ENCODE data around the gene ADNP2. TPM values are rescaled to one million over a fixed set of nuclear protein-coding genes. Genes with fewer than 3 reads are reported as not detected.

ADNP2 gene
- total RNA-seq, 1 donor from 2014 or later = 14.6 TPM

Other genes with a start within 250 kb of the ADNP2 start
- 54.4 and 65.5 TPM in 2 replicates for gene SLC66A2, start 157.6 kb upstream of the ADNP2 start, total RNA-seq
- 5.2 and 10.9 TPM in 2 replicates for gene HSBP1L1, start 144.6 kb upstream of the ADNP2 start, total RNA-seq
- 56.0 and 74.9 TPM in 2 replicates for gene TXNL4A, start 120.7 kb upstream of the ADNP2 start, total RNA-seq
- gene RBFA, start 74.8 kb upstream of the ADNP2 start, total RNA-seq = 17.2 and 40.3 TPM in 2 replicates
- gene PARD6G, start 138.3 kb downstream of the ADNP2 start, total RNA-seq = 25.4 and 60.2 TPM in 2 replicates

Measured in dermis blood vessel endothelial cell (primary cell).